NT2/D1 (cell line): ENCODE results near the gene LCOR.

ENCODE experiments used
- DNase-seq: peaks from one replicate; pipeline ENCODE4 v3.0.0-alpha.2; 2011; ENCODE audit warnings: low read depth, low spot score
- H3K27me3 ChIP-seq: 2 replicates; pipeline ENCODE4 v1.6.0; 2011; ENCODE audit warnings: mild to moderate bottlenecking; ENCODE audit not compliant: insufficient read length, insufficient read depth
- H3K36me3 ChIP-seq: 2 replicates; pipeline ENCODE4 v1.6.1; 2011; ENCODE audit warnings: mild to moderate bottlenecking, low read length, mixed read lengths; ENCODE audit not compliant: insufficient read depth, insufficient read length
- H3K4me1 ChIP-seq: 2 replicates; pipeline ENCODE4 v1.5.1; 2011; ENCODE audit not compliant: insufficient read depth, insufficient read length
- H3K4me3 ChIP-seq: 2 replicates; pipeline ENCODE4 v1.5.1; 2011; ENCODE audit warnings: low read depth; ENCODE audit not compliant: insufficient read length
- H3K9ac ChIP-seq: 2 replicates; pipeline ENCODE4 v1.6.0; 2011; ENCODE audit warnings: low read depth; ENCODE audit not compliant: insufficient read length
- H3K9me3 ChIP-seq: 2 replicates; pipeline ENCODE4 v1.5.1; 2011; ENCODE audit warnings: mild to moderate bottlenecking, low read length; ENCODE audit not compliant: insufficient read depth
- SUZ12 ChIP-seq: IDR thresholded peaks from 2 replicates; pipeline ENCODE4 v1.6.1; 2011; ENCODE audit not compliant: insufficient read length, insufficient read depth; ENCODE audit errors: extremely low read depth
- YY1 ChIP-seq: IDR thresholded peaks from 2 replicates; pipeline ENCODE4 v1.6.1; 2011; ENCODE audit not compliant: insufficient read length, insufficient read depth
- ZNF274 ChIP-seq: IDR thresholded peaks from 2 replicates; pipeline ENCODE4 v1.6.1; 2011; ENCODE audit warnings: mild to moderate bottlenecking, low read depth, low read length

The LCOR gene

GRCh38 chr10:96982149-96982930 lies 150.2 kb downstream of the LCOR start:
- Histone ChIP-seq H3K4me3 (no peak overlapping the region), H3K27me3 (no peaks in the 10 kb centered on the region), H3K36me3 (peaks cover 22% of the 10 kb centered on the region), H3K4me1 (no peaks in the 10 kb centered on the region), H3K9ac (no peak overlapping the region), H3K9me3 (no peaks in the 10 kb centered on the region)
- TF ChIP-seq SUZ12 (no peak), ZNF274 (no peak), YY1 (no peak)
- DNase-seq: no peak

GRCh38 chr10:96984541-96985131 lies 152.5 kb downstream of the LCOR start:
- DNase-seq: peak; percentile 15
- no peak overlapping the region for H3K4me3 ChIP-seq
- no peaks in the 10 kb centered on the region for H3K9me3 ChIP-seq
- peaks cover 2% of the 10 kb centered on the region for H3K4me1 ChIP-seq
- no peak overlapping the region for H3K9ac ChIP-seq
- peaks cover 25% of the 10 kb centered on the region for H3K36me3 ChIP-seq
- TF ChIP-seq YY1 (no peak), SUZ12 (no peak), ZNF274 (no peak)
- no peaks in the 10 kb centered on the region for H3K27me3 ChIP-seq

GRCh38 chr10:96986200-96986856 lies 154.2 kb downstream of the LCOR start:
- no peak overlapping the region for H3K9ac ChIP-seq

DNA sequence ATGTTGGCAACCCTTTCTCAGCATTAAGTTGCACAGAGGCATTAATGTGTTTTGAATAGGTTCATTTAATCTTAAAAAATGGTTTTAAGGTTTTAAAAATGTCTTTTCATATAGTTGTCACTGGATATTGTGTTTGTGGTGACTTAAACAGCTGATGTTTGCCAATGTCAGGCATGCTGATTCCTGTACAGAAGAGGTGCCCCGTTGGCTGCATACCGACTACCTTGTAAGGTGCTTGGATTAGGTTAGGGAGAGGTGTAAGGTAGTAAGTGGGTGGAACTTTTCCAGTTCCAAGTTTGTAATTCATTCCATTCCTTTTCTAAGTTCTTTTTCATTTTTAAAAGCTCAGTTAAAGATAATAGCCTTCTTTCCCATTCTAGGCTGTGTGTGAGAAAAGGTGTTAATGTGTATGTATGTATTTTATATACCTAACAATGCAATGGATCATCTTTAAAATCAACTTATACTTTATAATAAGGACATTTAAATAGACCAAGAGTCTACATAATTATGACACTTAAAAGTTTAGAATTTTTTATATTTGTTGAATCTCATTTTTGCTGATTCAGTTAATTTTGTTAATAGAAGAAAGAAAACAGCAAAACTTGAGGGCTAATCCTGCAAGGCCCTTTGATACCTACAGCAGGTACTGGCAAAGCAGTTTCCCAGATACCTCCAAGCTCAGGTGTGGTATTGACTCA lies 155.2 kb downstream of the LCOR start:
- no peak for DNase-seq
- no peak overlapping the region for H3K4me3 ChIP-seq
- H3K27me3 ChIP-seq: no peaks in the 10 kb centered on the region
- no peaks in the 10 kb centered on the region for H3K9me3 ChIP-seq
- TF ChIP-seq SUZ12 (no peak), YY1 (no peak), ZNF274 (no peak)
- peaks cover 2% of the 10 kb centered on the region for H3K4me1 ChIP-seq
- H3K9ac ChIP-seq: no peak overlapping the region
- peaks cover 8% of the 10 kb centered on the region for H3K36me3 ChIP-seq

More at GRCh38 chr10:96986200-96986856, 154.2 kb downstream of the LCOR start:
- no peak for DNase-seq
- H3K36me3 ChIP-seq: peaks cover 18% of the 10 kb centered on the region
- H3K27me3 ChIP-seq: no peaks in the 10 kb centered on the region
- TF ChIP-seq SUZ12 (no peak), YY1 (no peak)
- H3K4me1 ChIP-seq: peaks cover 2% of the 10 kb centered on the region
- no peak overlapping the region for H3K4me3 ChIP-seq
- H3K9me3 ChIP-seq: no peaks in the 10 kb centered on the region

DNA sequence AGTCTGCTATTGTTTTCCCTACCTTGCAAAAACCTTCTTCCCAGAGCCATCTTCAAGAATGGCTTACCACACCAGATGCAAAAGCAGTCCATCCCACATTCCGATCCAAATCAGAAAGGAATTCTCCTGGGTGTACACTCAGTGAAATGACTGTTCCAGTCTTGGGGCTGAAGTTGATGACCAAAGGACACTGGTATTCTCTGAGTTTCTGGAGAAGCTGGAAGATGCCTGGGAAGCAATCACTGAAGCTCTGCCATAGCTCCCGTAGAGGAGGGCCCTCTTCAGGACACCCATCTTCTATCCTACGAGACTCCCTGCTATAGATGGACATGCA lies 155.7 kb downstream of the LCOR start:
- Histone ChIP-seq H3K27me3 (no peaks in the 10 kb centered on the region), H3K9me3 (no peaks in the 10 kb centered on the region), H3K4me3 (no peak overlapping the region), H3K4me1 (peaks cover 4% of the 10 kb centered on the region), H3K9ac (no peak overlapping the region), H3K36me3 (peaks cover 4% of the 10 kb centered on the region)
- DNase-seq: no peak
- no peak for TF ChIP-seq SUZ12
- no peak for TF ChIP-seq YY1

DNA sequence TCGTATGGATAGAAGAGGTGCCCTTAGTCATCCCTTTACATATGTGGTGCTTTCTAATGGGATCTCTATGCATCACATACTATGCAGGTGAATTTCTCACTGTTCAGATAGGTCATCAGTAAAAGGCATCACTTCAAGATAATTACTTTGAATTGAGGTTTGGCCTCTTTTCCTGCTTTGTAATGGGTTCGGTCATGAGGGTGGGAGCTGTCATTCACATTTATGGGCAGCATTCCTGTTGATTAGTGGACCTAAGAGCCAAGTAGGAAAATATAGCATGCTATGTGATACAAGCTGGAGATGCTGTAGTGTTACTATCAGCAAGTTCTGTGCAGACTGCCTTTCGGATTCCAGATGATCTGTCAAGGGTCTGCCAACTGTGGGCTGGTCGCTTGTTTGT lies 156.3 kb downstream of the LCOR start:
- no peak overlapping the region for H3K4me3 ChIP-seq
- TF ChIP-seq YY1 (no peak), ZNF274 (no peak), SUZ12 (no peak)
- no peaks in the 10 kb centered on the region for H3K27me3 ChIP-seq
- peaks cover 4% of the 10 kb centered on the region for H3K4me1 ChIP-seq
- peaks cover 4% of the 10 kb centered on the region for H3K36me3 ChIP-seq
- no peak for DNase-seq
- no peaks in the 10 kb centered on the region for H3K9me3 ChIP-seq
- H3K9ac ChIP-seq: no peak overlapping the region
